ENCODE data around the gene PAX8.

PAX8 gene

DNA sequence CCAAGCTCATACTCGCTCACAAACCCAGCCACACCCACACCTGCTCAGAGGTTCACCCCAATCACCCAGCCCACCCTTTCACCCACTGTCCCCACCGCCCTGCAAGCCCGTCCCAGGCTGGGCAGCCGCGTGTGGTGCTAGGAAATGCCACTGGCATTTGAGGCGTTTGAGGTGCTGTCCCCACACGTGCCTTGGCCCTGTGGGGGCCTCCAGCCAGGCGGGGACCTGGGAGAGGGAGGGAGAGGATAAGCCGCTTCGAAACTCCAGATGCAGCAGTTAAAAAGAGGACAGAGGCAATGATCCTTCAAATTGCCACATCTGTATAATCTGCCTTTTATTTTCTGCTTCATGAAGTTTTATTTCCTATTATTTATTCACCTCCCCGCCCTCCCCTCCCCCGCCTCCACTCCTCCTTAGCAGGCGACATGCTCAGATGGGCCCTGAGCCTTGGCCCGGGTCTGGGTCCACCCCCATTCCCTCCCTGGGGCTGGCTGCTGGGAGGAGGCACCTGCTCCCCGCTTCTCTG, 69.0 kb downstream of the PAX8 start:
- no peak for DNase-seq
- H3K9ac ChIP-seq (ENCODE audit: low read length): no peak overlapping the region
- H2BK120ac ChIP-seq (ENCODE audit: low read depth, low read length): no peak overlapping the region
- H3K27ac ChIP-seq (ENCODE audit: low read depth, low read length): no peak overlapping the region
- no peak overlapping the region for H3K4ac ChIP-seq (ENCODE audit: low read depth, low read length)
- WGBS (ENCODE audit: extremely low coverage, insufficient coverage, low lambda C conversion rate): no CpG with 5 or more reads among the region's 15 CpGs
- H2BK15ac ChIP-seq (replicated peaks; ENCODE audit: low read depth): no peak overlapping the region
- no peaks in the 10 kb centered on the region for H3K79me2 ChIP-seq (ENCODE audit: control insufficient read depth, insufficient read depth, low read length)
- H3K4me1 ChIP-seq (ENCODE audit: control insufficient read depth, low read depth, low read length): no peaks in the 10 kb centered on the region
- no peak overlapping the region for H3K18ac ChIP-seq (ENCODE audit: low read length)
- H3K56ac ChIP-seq (ENCODE audit: low read length): no peak overlapping the region
- H3K4me3 ChIP-seq (ENCODE audit: low read length): no peak overlapping the region
- H3K4me2 ChIP-seq (ENCODE audit: low read length): no peak overlapping the region
- no peak overlapping the region for H3K23ac ChIP-seq (ENCODE audit: low read length)
- no peak overlapping the region for H2AK5ac ChIP-seq (ENCODE audit: low read length)
- H3K79me1 ChIP-seq (ENCODE audit: low read length): no peaks in the 10 kb centered on the region
- H3K27me3 ChIP-seq (ENCODE audit: insufficient read depth, low read length, poor library complexity): no peaks in the 10 kb centered on the region
- H4K8ac ChIP-seq (ENCODE audit: low read depth, low read length): no peak overlapping the region
- no peak overlapping the region for H4K5ac ChIP-seq (ENCODE audit: low read length)
- no peaks in the 10 kb centered on the region for H3K36me3 ChIP-seq (ENCODE audit: control insufficient read depth, insufficient read depth, low read length)
- H2BK5ac ChIP-seq (ENCODE audit: low read length): no peak overlapping the region

DNA sequence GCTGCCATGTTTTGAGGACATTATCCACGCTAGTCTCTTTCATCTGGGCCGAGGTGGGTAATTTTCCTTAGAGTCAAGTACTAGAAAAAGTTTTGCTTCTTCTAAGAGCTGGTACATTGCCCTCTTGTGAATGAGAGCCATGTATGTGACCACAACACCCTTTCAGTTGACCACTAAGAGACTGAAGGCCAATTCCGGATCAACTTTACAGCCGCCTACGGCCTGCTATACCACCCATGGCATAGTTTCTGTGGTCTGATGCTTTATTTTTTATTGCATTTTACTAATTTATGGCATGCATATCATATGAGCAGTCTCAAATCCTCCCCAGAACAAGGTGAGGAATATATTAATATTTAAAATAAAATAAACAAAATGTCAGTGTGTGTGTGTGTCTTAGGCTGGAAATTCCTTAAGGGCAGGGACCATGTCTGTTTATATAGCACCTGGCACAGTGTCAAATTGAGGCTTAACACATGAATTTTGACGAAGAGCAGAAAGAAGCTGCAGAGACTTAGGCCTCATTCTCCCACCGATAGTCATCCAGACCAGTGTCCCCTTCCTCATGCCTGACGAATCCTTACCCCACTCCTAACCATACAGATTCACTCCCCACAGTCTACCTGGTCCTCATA, 69.6 kb downstream of the PAX8 start:
- no peak overlapping the region for H3K27ac ChIP-seq (ENCODE audit: low read depth, low read length)
- H3K4me1 ChIP-seq (ENCODE audit: control insufficient read depth, low read depth, low read length): no peaks in the 10 kb centered on the region
- no peak overlapping the region for H2BK5ac ChIP-seq (ENCODE audit: low read length)
- H3K4me3 ChIP-seq (ENCODE audit: low read length): no peak overlapping the region
- no peaks in the 10 kb centered on the region for H3K27me3 ChIP-seq (ENCODE audit: insufficient read depth, low read length, poor library complexity)
- H3K18ac ChIP-seq (ENCODE audit: low read length): no peak overlapping the region
- no peak overlapping the region for H2BK15ac ChIP-seq (replicated peaks; ENCODE audit: low read depth)
- H4K8ac ChIP-seq (ENCODE audit: low read depth, low read length): no peak overlapping the region
- no peak overlapping the region for H3K4me2 ChIP-seq (ENCODE audit: low read length)
- H3K23ac ChIP-seq (ENCODE audit: low read length): no peak overlapping the region
- no peak overlapping the region for H2BK120ac ChIP-seq (ENCODE audit: low read depth, low read length)
- no peak overlapping the region for H3K9ac ChIP-seq (ENCODE audit: low read length)
- H2AK5ac ChIP-seq (ENCODE audit: low read length): no peak overlapping the region
- no peak for DNase-seq
- H3K4ac ChIP-seq (ENCODE audit: low read depth, low read length): no peak overlapping the region
- no peak overlapping the region for H3K56ac ChIP-seq (ENCODE audit: low read length)
- WGBS (ENCODE audit: extremely low coverage, insufficient coverage, low lambda C conversion rate): no CpG with 5 or more reads among the region's 8 CpGs
- no peaks in the 10 kb centered on the region for H3K79me2 ChIP-seq (ENCODE audit: control insufficient read depth, insufficient read depth, low read length)
- no peaks in the 10 kb centered on the region for H3K79me1 ChIP-seq (ENCODE audit: low read length)
- no peak overlapping the region for H4K5ac ChIP-seq (ENCODE audit: low read length)
- H3K36me3 ChIP-seq (ENCODE audit: control insufficient read depth, insufficient read depth, low read length): no peaks in the 10 kb centered on the region

DNA sequence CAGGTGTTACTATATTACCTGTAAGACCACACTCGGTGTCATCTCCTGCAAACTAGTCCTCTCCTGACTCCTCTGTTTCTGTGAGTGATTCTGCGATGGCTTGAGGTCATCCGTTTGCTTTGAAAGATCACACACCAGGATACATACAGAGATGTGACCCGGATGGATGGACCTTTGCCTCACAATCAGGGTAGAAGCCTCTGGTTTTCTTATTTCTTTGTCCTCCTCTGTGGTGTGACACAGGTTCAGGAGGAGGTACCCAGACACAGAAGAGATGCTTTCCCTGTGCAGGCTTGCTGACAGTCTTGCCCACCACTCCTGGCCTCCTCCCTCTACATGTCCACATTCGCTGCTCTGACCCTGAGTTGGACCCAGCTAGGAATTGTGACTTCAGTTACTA, 70.3 kb downstream of the PAX8 start:
- no peak overlapping the region for H2BK5ac ChIP-seq (ENCODE audit: low read length)
- H3K18ac ChIP-seq (ENCODE audit: low read length): no peak overlapping the region
- H2AK5ac ChIP-seq (ENCODE audit: low read length): no peak overlapping the region
- no peaks in the 10 kb centered on the region for H3K27me3 ChIP-seq (ENCODE audit: insufficient read depth, low read length, poor library complexity)
- no peak overlapping the region for H3K27ac ChIP-seq (ENCODE audit: low read depth, low read length)
- no peak overlapping the region for H2BK120ac ChIP-seq (ENCODE audit: low read depth, low read length)
- no peak overlapping the region for H4K8ac ChIP-seq (ENCODE audit: low read depth, low read length)
- H3K9ac ChIP-seq (ENCODE audit: low read length): no peak overlapping the region
- H4K5ac ChIP-seq (ENCODE audit: low read length): no peak overlapping the region
- H3K4ac ChIP-seq (ENCODE audit: low read depth, low read length): no peak overlapping the region
- no peak overlapping the region for H3K4me2 ChIP-seq (ENCODE audit: low read length)
- WGBS (ENCODE audit: extremely low coverage, insufficient coverage, low lambda C conversion rate): no CpG with 5 or more reads among the region's 5 CpGs
- H3K4me1 ChIP-seq (ENCODE audit: control insufficient read depth, low read depth, low read length): no peaks in the 10 kb centered on the region
- no peak overlapping the region for H3K4me3 ChIP-seq (ENCODE audit: low read length)
- H3K36me3 ChIP-seq (ENCODE audit: control insufficient read depth, insufficient read depth, low read length): no peaks in the 10 kb centered on the region
- no peak overlapping the region for H3K23ac ChIP-seq (ENCODE audit: low read length)
- H3K79me2 ChIP-seq (ENCODE audit: control insufficient read depth, insufficient read depth, low read length): no peaks in the 10 kb centered on the region
- no peak for DNase-seq
- H2BK15ac ChIP-seq (replicated peaks; ENCODE audit: low read depth): no peak overlapping the region
- H3K79me1 ChIP-seq (ENCODE audit: low read length): no peaks in the 10 kb centered on the region
- H3K56ac ChIP-seq (ENCODE audit: low read length): no peak overlapping the region

- H4K8ac ChIP-seq (ENCODE audit: low read depth, low read length): no peak overlapping the region
- no peak overlapping the region for H4K5ac ChIP-seq (ENCODE audit: low read length)
- H3K27ac ChIP-seq (ENCODE audit: low read depth, low read length): no peak overlapping the region
- no peak overlapping the region for H3K4me3 ChIP-seq (ENCODE audit: low read length)
- no peak overlapping the region for H3K23ac ChIP-seq (ENCODE audit: low read length)
- no peaks in the 10 kb centered on the region for H3K79me1 ChIP-seq (ENCODE audit: low read length)
- H3K36me3 ChIP-seq (ENCODE audit: control insufficient read depth, insufficient read depth, low read length): no peaks in the 10 kb centered on the region
- WGBS (ENCODE audit: extremely low coverage, insufficient coverage, low lambda C conversion rate): no CpG with 5 or more reads among the region's 2 CpGs
- no peaks in the 10 kb centered on the region for H3K27me3 ChIP-seq (ENCODE audit: insufficient read depth, low read length, poor library complexity)
- no peak overlapping the region for H3K56ac ChIP-seq (ENCODE audit: low read length)
- DNase-seq: no peak
- no peak overlapping the region for H2BK120ac ChIP-seq (ENCODE audit: low read depth, low read length)
- H3K4ac ChIP-seq (ENCODE audit: low read depth, low read length): no peak overlapping the region
- H3K4me1 ChIP-seq (ENCODE audit: control insufficient read depth, low read depth, low read length): no peaks in the 10 kb centered on the region
- H3K4me2 ChIP-seq (ENCODE audit: low read length): no peak overlapping the region
- no peaks in the 10 kb centered on the region for H3K79me2 ChIP-seq (ENCODE audit: control insufficient read depth, insufficient read depth, low read length)
- H3K9ac ChIP-seq (ENCODE audit: low read length): no peak overlapping the region
- H3K18ac ChIP-seq (ENCODE audit: low read length): no peak overlapping the region
- H2AK5ac ChIP-seq (ENCODE audit: low read length): no peak overlapping the region
- H2BK15ac ChIP-seq (replicated peaks; ENCODE audit: low read depth): no peak overlapping the region
- no peak overlapping the region for H2BK5ac ChIP-seq (ENCODE audit: low read length)
Observed at GRCh38 chr2:113207021-113207420, 71.7 kb downstream of the PAX8 start.

GRCh38 chr2:113206251-113206650, 72.5 kb downstream of the PAX8 start:
- no peak overlapping the region for H3K4ac ChIP-seq (ENCODE audit: low read depth, low read length)
- H3K79me2 ChIP-seq (ENCODE audit: control insufficient read depth, insufficient read depth, low read length): no peaks in the 10 kb centered on the region
- whole genome bisulfite sequencing (ENCODE audit: extremely low coverage, insufficient coverage, low lambda C conversion rate): no CpG with 5 or more reads among the region's 6 CpGs
- no peak for DNase-seq
- H3K4me1 ChIP-seq (ENCODE audit: control insufficient read depth, low read depth, low read length): no peaks in the 10 kb centered on the region
- H3K4me2 ChIP-seq (ENCODE audit: low read length): no peak overlapping the region
- H3K4me3 ChIP-seq (ENCODE audit: low read length): no peak overlapping the region
- no peak overlapping the region for H2BK15ac ChIP-seq (replicated peaks; ENCODE audit: low read depth)
- H2BK120ac ChIP-seq (ENCODE audit: low read depth, low read length): no peak overlapping the region
- H3K18ac ChIP-seq (ENCODE audit: low read length): no peak overlapping the region
- no peak overlapping the region for H4K5ac ChIP-seq (ENCODE audit: low read length)
- no peak overlapping the region for H3K27ac ChIP-seq (ENCODE audit: low read depth, low read length)
- H3K23ac ChIP-seq (ENCODE audit: low read length): no peak overlapping the region
- no peaks in the 10 kb centered on the region for H3K27me3 ChIP-seq (ENCODE audit: insufficient read depth, low read length, poor library complexity)
- no peak overlapping the region for H4K8ac ChIP-seq (ENCODE audit: low read depth, low read length)
- H2AK5ac ChIP-seq (ENCODE audit: low read length): no peak overlapping the region
- H2BK5ac ChIP-seq (ENCODE audit: low read length): no peak overlapping the region
- no peak overlapping the region for H3K9ac ChIP-seq (ENCODE audit: low read length)
- H3K36me3 ChIP-seq (ENCODE audit: control insufficient read depth, insufficient read depth, low read length): no peaks in the 10 kb centered on the region
- no peaks in the 10 kb centered on the region for H3K79me1 ChIP-seq (ENCODE audit: low read length)
- H3K56ac ChIP-seq (ENCODE audit: low read length): no peak overlapping the region

All from mesendoderm (in vitro differentiated cells).